A673 (cell line): Measurements from ENCODE around the gene WSCD2. TPM values are rescaled to one million over a fixed set of nuclear protein-coding genes. Genes with fewer than 3 reads are reported as not detected.

Experiments used
- BruUV-seq: library from RNA; stranded (reverse); fragments of 400-500 nt; replicated peaks from 2 replicates; lab custom pipeline; 2021; lab: Mats Ljungman, UMichigan
- CTCF ChIA-PET: fragments of 300-600 bp; sonication (Branson Sonifier 250); formaldehyde crosslinking; loops from one replicate; lab custom pipeline; 2022; ENCODE audit warnings: antibody characterized with exemption; lab: Charles Lee
- POLR2A ChIA-PET: fragments of 300-600 bp; sonication (Branson Sonifier 250); formaldehyde crosslinking; loops from one replicate; lab custom pipeline; 2022; ENCODE audit warnings: antibody characterized with exemption; ENCODE audit not compliant: low non-redundant PET; lab: Charles Lee
- DNase-seq: peaks from one replicate; pipeline ENCODE4 v3.0.0-alpha.2; 2015; ENCODE audit warnings: low spot score
- H3K27ac ChIP-seq: fragments of 200-600 bp; sonication (generic); 2 replicates; pipeline ENCODE4 v1.5.1; 2016; ENCODE audit warnings: mixed run types, low read depth, mild to moderate bottlenecking, mixed read lengths, antibody characterized with exemption, low read length; ENCODE audit not compliant: poor library complexity, severe bottlenecking
- H3K27me3 ChIP-seq: fragments of 200-600 bp; sonication (generic); replicated peaks from 2 replicates; pipeline ENCODE4 v1.6.1; 2017; ENCODE audit warnings: mixed run types, low read depth, mild to moderate bottlenecking, mixed read lengths, antibody characterized with exemption, low read length; ENCODE audit not compliant: insufficient read depth, poor library complexity
- H3K36me3 ChIP-seq: fragments of 200-600 bp; sonication (generic); 2 replicates; pipeline ENCODE4 v1.6.1; 2016; ENCODE audit warnings: mixed run types, mild to moderate bottlenecking, mixed read lengths, antibody characterized with exemption, low read length; ENCODE audit not compliant: insufficient read depth, poor library complexity, severe bottlenecking
- H3K4me1 ChIP-seq: fragments of 200-600 bp; sonication (generic); 2 replicates; pipeline ENCODE4 v1.6.1; 2017; ENCODE audit warnings: mixed run types, mild to moderate bottlenecking, mixed read lengths, antibody characterized with exemption, low read length; ENCODE audit not compliant: insufficient read depth, poor library complexity, severe bottlenecking
- H3K4me3 ChIP-seq: fragments of 200-600 bp; sonication (generic); 2 replicates; pipeline ENCODE4 v1.5.1; 2016; ENCODE audit warnings: low read depth, mixed run types, mild to moderate bottlenecking, mixed read lengths, low read length; ENCODE audit not compliant: poor library complexity, severe bottlenecking
- H3K9me3 ChIP-seq: fragments of 200-600 bp; sonication (generic); 2 replicates; pipeline ENCODE4 v1.6.1; 2016; ENCODE audit warnings: mixed run types, low read depth, mild to moderate bottlenecking, mixed read lengths, antibody characterized with exemption, low read length; ENCODE audit not compliant: poor library complexity, severe bottlenecking
- EZH2 ChIP-seq: fragments of 200-600 bp; sonication (generic); IDR thresholded peaks from 2 replicates; pipeline ENCODE4 v1.6.1; 2017; ENCODE audit warnings: borderline replicate concordance, low read depth, mild to moderate bottlenecking, mixed read lengths, antibody characterized with exemption, low read length; ENCODE audit not compliant: poor library complexity, severe bottlenecking
- intact Hi-C: fragments of 100-400 bp; cut with micrococcal nuclease; formaldehyde crosslinking; loops from one replicate; pipeline ENCODE4 v1.10.0; 2022; ENCODE audit not compliant: unreplicated experiment
- total RNA-seq: library from RNA; stranded (reverse); gene quantifications from 2 replicates; pipeline ENCODE4 v1.2.3, GENCODE V29; 2021
- TF ChIP-seq, protein P1 (sequence below): fragments of 300-800, 200-600 bp; sonication (generic); conservative IDR thresholded peaks from 2 replicates; pipeline ENCODE4 v1.5.1; 2017; ENCODE audit warnings: low read depth, mild to moderate bottlenecking, antibody characterized with exemption, low read length, moderate library complexity, mixed read lengths

The WSCD2 gene
- total RNA-seq, 1 experiment from 2014 or later: not detected

DNA sequence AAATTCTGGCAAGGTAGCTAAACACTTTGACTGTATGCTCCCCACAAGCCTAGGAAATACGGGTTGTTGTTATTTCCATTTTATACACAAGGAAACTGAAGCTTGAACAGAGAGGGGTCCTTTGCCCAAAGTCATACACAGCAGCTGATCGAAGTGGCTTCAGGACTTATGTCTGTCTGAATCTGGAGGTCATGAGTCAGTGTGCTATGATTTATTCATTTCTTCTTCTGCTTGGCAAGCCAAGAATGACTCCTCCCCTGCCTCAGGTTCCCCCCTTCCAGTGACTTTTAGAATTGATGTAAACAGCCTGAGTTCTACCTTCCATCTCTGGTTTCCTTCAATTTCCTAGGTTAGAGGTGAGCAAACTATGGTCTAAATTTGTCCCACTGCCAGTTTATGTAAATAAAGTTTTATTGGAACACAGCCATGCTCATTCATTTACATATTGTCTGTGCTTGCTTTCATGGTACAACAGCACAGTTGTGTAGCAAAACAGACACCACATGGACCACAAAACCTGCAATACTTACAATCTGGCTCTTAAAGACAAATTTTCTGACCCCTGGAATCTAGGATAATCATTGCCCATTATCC is 34.9 kb upstream of the WSCD2 start:
- no peak for DNase-seq
- intact Hi-C loops: no loop called here
- Histone ChIP-seq H3K36me3 (no peaks in the 10 kb centered on the region), H3K27ac (no peak overlapping the region), H3K27me3 (peaks cover 48% of the 10 kb centered on the region), H3K4me3 (no peak overlapping the region), H3K9me3 (no peaks in the 10 kb centered on the region), H3K4me1 (no peaks in the 10 kb centered on the region)
- TF ChIP-seq, protein P1, sequence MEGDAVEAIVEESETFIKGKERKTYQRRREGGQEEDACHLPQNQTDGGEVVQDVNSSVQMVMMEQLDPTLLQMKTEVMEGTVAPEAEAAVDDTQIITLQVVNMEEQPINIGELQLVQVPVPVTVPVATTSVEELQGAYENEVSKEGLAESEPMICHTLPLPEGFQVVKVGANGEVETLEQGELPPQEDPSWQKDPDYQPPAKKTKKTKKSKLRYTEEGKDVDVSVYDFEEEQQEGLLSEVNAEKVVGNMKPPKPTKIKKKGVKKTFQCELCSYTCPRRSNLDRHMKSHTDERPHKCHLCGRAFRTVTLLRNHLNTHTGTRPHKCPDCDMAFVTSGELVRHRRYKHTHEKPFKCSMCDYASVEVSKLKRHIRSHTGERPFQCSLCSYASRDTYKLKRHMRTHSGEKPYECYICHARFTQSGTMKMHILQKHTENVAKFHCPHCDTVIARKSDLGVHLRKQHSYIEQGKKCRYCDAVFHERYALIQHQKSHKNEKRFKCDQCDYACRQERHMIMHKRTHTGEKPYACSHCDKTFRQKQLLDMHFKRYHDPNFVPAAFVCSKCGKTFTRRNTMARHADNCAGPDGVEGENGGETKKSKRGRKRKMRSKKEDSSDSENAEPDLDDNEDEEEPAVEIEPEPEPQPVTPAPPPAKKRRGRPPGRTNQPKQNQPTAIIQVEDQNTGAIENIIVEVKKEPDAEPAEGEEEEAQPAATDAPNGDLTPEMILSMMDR: no peak
- no peak for TF ChIP-seq EZH2
- BruUV-seq: no TSS peak
- ChIA-PET POLR2A (no interaction called here), CTCF (no interaction called here)

DNA sequence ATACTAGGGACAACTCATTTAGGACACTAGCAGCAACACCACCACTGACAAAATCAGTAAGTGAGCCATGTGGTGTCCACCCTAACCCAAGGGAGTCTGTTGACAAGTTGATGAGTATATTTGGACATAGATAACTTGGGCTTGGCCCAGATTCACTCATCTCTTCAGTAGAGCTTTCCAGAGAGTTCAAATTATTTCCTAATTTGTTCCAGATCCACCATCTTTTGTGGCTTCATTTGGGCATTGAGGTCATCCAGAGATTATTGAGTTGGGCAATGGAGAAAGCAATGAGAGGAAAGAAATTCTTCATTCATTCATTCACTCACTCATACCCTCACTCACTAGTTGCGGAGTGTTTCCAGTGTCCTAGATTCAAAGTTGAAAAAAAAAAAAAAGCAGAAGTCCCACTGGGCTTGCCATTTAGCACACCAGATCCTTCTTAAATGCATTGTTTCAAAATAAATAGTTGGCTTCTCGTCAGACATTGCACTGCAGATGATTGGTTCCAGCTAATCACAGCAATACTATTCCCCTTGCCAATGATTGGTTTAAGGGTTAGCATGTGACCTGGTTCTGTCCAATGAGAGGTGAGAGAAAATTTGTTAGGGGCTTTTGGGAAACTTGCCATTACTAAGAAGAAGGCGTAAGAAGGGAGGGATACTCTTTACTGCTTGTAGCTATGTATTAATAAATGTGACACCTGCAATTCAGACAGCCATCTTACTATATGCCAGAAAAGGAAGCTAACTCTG is 31.8 kb upstream of the WSCD2 start:
- ChIA-PET POLR2A (no interaction called here), CTCF (interaction anchor here (0.5 kb wide), 1 partner anchor 85 kb away, joined by 4 read pairs; no protein-coding TSS in a partner anchor)
- TF ChIP-seq, protein P1: no peak
- no peak for TF ChIP-seq EZH2
- Histone ChIP-seq H3K36me3 (no peaks in the 10 kb centered on the region), H3K27ac (no peak overlapping the region), H3K27me3 (peaks cover 37% of the 10 kb centered on the region), H3K4me3 (no peak overlapping the region), H3K9me3 (no peaks in the 10 kb centered on the region), H3K4me1 (no peaks in the 10 kb centered on the region)
- intact Hi-C loops: no loop called here
- DNase-seq: no peak
- BruUV-seq: no TSS peak

DNA sequence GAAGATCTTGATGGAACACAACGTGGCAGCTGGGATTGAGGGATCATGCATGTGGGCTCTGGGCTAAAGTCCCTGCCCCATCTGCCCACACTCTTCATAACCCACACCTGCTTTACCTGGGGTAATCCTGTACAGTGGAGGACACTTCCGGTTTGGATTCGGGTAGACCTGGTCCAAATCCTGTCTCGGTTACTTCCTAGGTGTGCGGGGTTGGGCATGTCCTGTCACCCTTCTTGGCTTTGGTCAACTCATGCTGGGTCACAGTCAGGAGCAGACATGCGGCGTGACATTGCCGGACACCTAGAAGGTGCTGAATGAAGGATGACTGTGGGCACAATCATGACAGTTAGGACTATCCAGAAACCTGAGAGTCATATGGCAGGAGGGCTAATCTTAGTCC is 30.7 kb upstream of the WSCD2 start:
- H3K27ac ChIP-seq: no peak overlapping the region
- DNase-seq: no peak
- intact Hi-C loops: no loop called here
- ChIA-PET POLR2A (no interaction called here), CTCF (no interaction called here)
- H3K36me3 ChIP-seq: no peaks in the 10 kb centered on the region
- peaks cover 27% of the 10 kb centered on the region for H3K27me3 ChIP-seq
- BruUV-seq: no TSS peak
- H3K4me3 ChIP-seq: no peak overlapping the region
- no peaks in the 10 kb centered on the region for H3K9me3 ChIP-seq
- TF ChIP-seq EZH2: no peak
- TF ChIP-seq, protein P1: no peak
- no peaks in the 10 kb centered on the region for H3K4me1 ChIP-seq
